LNCaP clone FGC (cell line): ENCODE results near the gene TANC1.

Source experiments
- DNase-seq: peaks from one replicate; pipeline ENCODE4 v3.0.0-alpha.2; 2011; ENCODE audit warnings: low read depth
- H3K4me3 ChIP-seq: 2 replicates; pipeline ENCODE4 v1.5.1; 2011; ENCODE audit warnings: mild to moderate bottlenecking, low read depth, low read length, control low read depth
- TF ChIP-seq, protein P1 (sequence below): IDR thresholded peaks from 2 replicates; pipeline ENCODE4 v1.5.1; 2012; ENCODE audit warnings: mild to moderate bottlenecking; ENCODE audit not compliant: control insufficient read depth, insufficient read depth; ENCODE audit errors: extremely low read depth

TANC1 gene

DNA sequence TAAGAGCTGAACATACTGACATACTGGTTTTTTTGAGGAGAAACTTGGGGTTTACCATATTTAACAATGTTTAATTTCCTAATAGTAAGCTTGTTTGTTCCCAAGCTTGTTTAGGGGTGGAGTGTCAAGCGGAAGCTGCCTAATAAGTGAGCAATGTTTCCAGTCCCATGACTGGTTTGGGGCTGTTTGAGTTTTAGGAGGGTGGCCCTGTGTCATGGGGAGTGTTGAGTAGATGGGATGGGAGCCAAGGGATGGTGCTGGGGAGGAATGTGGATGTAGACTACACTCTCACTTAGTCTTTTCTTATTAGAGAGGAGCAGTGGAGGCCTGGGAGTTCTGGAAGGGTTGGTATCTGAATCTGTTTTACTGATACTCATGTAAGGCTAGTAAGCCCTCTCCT lies 128.5 kb downstream of the TANC1 start:
- DNase-seq, result no peak
- TF ChIP-seq, protein P1, sequence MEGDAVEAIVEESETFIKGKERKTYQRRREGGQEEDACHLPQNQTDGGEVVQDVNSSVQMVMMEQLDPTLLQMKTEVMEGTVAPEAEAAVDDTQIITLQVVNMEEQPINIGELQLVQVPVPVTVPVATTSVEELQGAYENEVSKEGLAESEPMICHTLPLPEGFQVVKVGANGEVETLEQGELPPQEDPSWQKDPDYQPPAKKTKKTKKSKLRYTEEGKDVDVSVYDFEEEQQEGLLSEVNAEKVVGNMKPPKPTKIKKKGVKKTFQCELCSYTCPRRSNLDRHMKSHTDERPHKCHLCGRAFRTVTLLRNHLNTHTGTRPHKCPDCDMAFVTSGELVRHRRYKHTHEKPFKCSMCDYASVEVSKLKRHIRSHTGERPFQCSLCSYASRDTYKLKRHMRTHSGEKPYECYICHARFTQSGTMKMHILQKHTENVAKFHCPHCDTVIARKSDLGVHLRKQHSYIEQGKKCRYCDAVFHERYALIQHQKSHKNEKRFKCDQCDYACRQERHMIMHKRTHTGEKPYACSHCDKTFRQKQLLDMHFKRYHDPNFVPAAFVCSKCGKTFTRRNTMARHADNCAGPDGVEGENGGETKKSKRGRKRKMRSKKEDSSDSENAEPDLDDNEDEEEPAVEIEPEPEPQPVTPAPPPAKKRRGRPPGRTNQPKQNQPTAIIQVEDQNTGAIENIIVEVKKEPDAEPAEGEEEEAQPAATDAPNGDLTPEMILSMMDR, result no peak
- no peak overlapping the region for H3K4me3 ChIP-seq

- DNase-seq, result no peak
- H3K4me3 ChIP-seq, result no peak overlapping the region
- TF ChIP-seq, protein P1, result no peak
Observed at GRCh38 chr2:159098361-159098760, 129.9 kb downstream of the TANC1 start.

DNA sequence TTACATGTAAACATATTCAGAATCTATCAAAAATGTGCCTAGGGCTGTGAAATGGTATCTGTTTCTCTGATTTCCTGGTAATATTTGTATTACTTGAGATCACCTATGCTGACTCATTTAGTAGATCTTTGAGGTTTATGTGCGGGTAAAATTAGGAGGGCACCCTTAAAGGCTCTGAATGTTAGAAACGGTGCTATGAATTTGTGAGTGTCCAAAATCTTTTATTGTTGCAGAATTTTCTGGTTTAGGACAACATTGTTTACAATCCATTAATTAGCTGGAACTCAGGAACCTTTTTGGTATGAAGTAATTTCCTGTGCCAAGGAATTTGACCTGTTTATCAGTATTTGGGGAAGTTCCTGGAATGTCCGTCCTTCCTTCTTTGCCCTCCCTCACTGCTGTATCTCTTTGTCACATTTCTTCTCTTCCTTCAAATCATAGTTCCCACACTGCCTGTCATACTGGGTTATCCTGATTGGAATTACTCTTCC lies 130.5 kb downstream of the TANC1 start:
- no peak for DNase-seq

DNA sequence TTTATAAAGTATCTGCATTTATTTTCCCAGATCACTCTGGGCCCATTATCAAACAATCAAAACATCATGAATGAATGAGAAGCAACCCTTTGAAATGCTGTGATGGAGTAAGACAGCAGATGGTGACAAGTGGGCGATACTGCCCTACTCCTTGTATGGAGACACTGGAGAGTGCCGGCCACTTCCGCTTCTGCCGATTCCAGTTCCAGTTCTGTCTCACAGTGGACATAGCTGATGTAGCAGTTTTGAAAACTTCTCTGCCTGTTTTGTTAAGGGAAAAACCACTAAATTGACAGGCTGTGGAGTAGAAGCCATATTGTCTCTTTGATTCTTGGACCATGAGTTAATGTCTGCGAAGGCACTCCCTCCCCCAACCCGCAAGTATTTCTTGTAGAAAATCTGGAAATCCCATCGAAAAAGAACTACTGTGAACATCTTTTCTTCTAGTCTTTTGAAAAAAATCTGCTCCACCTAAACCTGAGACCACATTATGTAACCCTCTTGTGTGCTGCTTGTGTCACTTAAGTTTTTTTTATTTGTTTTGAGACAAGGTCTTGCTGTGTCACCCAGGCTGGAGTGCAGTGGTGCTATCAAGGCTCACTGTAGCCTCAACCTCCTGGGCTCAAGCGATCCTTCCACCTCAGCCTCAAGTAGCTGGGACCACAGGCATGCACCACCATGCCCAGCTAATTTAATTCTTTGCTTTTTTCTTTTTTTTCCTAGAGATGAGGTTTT lies 133.5 kb downstream of the TANC1 start:
- TF ChIP-seq, protein P1, result no peak
- no peak overlapping the region for H3K4me3 ChIP-seq
- no peak for DNase-seq

More for the DNA sequence above, 130.5 kb downstream of the TANC1 start:
- no peak overlapping the region for H3K4me3 ChIP-seq
- TF ChIP-seq, protein P1, result no peak

- H3K4me3 ChIP-seq, result no peak overlapping the region
- DNase-seq, result no peak
- TF ChIP-seq, protein P1, result no peak
Observed at GRCh38 chr2:159103411-159103810, 135.0 kb downstream of the TANC1 start.

DNA sequence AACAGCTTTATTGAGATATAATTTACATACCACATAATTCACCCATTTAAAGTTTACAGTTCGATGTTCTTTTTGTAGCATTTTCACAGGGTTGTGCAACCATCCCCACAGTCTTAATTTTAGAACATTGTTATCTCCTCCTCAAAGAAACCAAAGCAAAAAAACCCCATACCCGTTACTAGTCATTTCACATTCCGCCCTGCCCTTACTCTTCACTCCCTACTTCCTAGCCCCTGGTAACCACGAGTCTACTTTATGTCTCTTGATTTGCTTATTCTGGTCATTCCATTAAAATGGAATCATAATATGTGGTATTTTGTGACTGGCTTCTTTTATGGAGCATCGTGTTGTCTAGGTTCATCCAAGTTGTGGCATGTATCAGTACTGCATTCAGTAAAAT lies 137.7 kb downstream of the TANC1 start:
- DNase-seq, result no peak
- TF ChIP-seq, protein P1, result no peak
- H3K4me3 ChIP-seq, result no peak overlapping the region
